Suppressor macrophage (primary cell): ENCODE results near the gene PDZD4.
A peak's percentile ranks its signal among the peaks of the same experiment; 100 is the strongest.

Experiments
- DNase-seq, 4 experiments: peaks; one replicate each; pipeline ENCODE4 v3.0.0-alpha.2; 2020 to 2022
- total RNA-seq, 17 experiments: gene quantifications; one replicate each; lab custom pipeline; 2026; ENCODE audit warnings: mixed read lengths in 6 of 17, inconsistent platforms in 3 of 17; lab: John Stamatoyannopoulos, UW

The PDZD4 gene
- total RNA-seq = 0 to 1.5 (median 0.06) reads per million in 17 experiments

- DNase-seq = peak in 1 of 4 experiments; percentile 19
Observed at GRCh38 chrX:153829799-153830639, at the start of gene PDZD4. Gene PDZD4 (minus strand): TSS chrX:153830544. CDS start chrX:153830298, 246 bp downstream.

DNA sequence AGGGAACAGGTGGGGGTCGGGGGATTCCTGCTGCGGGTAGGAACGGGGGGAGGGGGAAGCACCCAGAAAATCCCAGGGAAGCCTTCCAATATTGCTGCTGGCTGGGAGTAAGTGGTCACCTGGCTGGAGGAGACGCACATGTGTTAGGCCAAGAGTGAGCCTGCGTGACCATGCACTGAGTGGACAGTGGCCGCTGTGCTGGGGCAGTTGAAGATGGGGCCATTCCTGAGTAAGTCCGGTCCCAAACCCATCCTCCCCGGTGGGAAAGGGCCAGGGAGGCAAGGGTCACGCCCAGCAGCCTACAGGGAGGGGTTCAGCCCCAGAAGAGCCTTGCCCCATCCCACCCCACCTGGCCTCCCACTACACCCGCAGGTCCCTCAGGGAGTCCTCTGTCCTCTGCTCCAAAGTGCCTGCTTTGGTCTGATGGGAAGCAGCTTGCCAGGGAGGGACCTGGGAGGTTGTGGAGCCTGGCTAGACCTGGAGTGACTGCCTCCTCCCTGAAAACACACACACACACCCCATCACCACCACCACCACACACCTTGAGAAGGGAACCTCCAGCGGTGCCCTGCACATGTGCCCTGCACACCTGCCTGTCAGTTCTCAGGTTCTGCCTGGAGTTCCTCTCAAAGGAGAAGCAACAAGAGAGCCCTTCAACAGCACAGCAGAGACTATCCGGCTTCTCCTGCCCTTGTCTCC is 49.5 kb upstream of the PDZD4 start:
- no peak for DNase-seq

DNA sequence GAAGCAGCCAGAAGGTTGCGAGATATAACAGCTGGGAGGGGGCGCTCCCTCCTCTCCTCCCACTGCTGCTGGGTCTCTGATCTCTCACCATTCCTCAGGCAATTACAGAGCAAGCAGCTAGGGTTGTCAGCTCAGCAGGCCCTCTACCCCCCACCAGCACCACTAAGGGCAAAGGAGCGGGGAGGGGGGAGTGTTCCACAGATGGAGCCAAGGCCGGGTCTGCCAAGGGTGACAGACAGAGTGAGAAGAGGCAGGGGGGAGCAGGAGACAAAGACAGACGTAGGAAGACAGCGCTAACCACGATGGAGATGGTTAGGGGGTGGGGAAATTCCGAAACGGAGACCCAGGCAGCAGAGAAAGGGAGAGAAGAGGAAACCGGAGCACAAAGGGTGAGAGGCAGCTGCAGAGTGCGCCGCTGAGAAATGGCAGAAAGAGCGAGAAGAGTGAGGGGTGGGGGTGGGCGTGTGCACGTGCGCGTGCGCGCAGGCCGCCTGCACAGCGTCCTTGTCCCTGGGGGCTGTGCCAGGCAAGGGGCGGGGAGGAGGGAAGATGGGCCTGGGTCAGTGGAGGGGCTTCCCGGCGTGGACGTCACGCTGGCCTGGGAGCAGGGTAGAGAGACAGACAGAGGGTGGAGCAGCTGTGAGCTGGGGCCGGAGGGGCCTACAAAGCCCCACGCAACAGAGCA is 48.8 kb upstream of the PDZD4 start:
- no peak for DNase-seq

DNA sequence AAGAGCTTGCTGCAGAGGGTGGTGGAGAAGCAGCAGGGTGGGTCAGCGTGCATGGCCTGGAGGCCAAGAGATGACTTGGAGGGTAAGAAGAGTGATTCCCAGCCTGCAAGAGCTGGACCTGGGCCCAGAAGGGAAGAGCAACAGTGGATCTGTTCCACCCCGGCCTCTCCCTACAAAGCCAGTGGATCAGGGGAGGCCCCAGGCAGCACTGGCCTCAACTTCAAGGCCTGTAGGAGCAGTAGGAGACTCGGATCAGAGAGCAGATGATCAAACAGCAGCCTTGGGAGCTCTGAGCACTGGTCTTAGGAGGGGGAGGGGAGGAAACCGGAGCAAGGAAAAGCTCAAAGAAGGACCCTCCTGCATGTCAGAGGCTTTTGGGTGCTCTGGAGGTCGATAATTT is 48.0 kb upstream of the PDZD4 start:
- no peak for DNase-seq

DNA sequence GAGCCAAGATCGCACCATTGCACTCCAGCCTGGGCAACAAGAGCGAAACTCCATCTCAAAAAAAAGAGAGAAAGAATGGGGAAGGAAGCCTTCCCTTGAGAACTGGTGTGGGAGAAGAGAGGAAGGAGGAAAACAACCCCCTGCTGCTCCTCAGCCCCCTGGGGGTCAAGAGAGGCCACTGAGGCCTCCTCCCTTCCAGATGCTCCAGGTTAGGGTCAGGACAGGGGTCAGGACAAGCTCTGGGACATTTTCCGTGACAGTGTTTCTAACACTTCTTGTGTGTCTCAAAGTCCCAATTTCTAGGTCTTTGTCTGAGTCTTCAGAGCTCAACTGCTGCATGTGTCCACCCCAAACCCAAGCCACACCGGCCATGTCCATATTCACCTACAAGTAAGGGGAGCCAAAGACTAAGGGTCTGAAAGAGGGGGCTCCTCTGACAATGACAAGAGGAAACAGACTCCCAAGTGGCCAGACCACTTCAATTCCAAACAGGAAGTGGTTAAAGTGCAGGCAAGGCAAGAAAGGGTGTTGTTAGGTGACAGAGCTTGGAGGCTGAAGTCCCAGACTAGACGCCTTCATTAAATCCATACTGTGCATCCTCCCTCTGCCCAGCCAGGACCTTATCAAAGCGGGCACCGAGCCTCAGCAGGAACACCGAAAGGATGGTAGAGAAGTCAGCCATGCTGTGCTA is 47.4 kb upstream of the PDZD4 start:
- DNase-seq = no peak

DNA sequence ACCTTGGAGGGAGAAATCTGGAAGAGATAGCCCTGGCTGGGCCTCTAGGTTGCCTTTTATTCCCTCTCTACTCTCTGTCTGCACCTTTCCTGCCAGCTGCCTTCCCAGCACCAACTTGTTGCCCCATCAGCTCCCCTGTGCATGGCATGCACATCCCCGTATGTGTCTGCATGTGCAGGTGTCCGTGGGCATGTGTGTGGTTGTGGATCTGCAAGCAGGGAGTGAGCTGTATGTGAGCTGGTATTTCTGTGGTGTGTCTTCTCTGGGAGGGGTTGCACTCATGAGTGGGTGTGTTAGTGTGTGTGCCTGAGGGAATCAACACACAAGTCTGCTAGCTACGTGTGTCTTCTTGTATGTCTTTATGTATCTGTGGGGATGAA is 45.8 kb upstream of the PDZD4 start:
- DNase-seq = no peak

- DNase-seq = peak; percentile 43 to 70 (median 56)
Observed at GRCh38 chrX:153875391-153876111, 45.2 kb upstream of the PDZD4 start.

GRCh38 chrX:153874366-153875125 is 44.2 kb upstream of the PDZD4 start:
- no peak for DNase-seq

DNA sequence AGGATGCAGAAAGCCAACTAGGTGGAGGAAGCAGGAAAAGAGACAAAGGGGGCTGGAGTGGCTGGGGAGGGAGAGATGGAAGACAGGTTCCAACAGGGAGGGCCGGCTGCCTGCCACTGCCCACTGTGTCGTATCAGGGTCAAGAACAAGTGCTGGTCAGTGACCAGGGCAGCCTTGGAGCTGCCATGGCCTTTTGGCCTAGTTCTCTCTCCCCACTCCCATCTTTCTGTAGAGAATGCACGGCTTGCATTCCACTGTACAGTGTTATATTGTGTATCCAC is 43.7 kb upstream of the PDZD4 start:
- no peak for DNase-seq

- no peak for DNase-seq
Observed at GRCh38 chrX:153873282-153874084, 43.1 kb upstream of the PDZD4 start.

- no peak for DNase-seq
Observed at GRCh38 chrX:153871946-153872878, 41.9 kb upstream of the PDZD4 start.

DNA sequence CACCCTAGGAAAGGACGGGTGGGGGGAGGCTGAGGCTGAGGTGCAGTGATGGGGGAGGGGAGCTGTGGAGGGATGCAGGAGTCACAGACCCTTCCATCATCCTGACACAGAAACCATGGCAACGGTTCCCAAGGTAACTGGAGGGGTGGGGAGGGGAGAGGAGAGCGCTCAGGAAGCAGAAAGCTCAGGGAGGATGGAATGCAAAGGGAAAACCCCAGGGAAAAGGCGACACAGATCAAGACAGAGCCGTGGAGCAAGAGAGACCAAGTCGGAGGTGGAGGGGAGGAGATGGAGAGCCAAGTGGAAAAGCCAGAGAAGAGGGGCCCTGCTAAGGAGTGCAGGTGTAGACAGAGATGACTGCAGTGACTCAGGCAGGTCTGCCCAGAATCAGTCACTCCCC is 41.1 kb upstream of the PDZD4 start:
- DNase-seq = no peak

DNA sequence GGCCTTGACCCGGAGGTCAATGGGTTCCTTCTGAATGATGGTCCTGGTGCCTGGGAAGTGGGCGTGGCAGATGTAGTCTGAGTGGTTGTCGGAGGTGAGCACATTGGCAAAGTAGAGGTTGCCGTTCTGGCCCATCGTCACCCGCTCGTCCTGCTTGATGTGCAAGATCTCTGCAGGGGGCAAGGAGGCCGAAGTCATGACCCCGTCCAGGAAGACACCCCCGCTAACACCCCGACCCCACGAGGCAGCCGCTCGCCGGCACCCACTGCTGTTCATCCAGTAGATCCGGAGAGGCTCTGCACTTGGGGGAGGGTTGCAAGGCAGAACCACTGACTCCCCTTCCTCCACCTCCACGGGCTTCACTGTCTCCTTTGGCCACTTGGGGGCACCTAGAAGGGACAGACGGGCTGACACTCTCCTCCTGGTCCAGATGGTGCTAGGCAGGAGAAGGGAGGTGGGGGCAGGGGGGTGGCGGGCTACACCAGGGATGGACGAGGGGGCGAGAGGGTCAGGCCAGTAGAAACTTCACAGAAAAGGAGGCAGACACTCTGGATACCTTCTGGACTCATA is 40.5 kb upstream of the PDZD4 start:
- no peak for DNase-seq

DNA sequence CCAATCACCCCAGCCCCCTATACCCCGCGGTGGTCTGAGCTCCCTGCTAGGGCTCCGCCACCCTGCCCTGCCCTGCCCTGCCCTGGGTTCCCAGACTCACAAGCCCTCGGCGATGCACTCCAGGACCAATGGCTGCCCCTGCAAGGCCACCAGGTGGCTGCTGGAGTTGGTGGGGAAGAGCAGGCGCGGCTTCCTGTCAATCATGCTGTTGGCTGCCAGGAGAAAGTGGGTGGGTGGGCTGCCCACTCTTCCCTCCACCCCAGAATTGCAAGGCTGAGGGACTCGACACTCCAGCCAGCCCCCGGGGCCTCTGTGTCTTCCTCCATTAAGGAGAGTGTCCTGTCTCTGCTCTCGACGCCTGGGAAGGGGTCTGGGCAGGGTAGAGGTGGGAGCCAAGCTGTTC is 39.9 kb upstream of the PDZD4 start:
- DNase-seq = no peak

DNA sequence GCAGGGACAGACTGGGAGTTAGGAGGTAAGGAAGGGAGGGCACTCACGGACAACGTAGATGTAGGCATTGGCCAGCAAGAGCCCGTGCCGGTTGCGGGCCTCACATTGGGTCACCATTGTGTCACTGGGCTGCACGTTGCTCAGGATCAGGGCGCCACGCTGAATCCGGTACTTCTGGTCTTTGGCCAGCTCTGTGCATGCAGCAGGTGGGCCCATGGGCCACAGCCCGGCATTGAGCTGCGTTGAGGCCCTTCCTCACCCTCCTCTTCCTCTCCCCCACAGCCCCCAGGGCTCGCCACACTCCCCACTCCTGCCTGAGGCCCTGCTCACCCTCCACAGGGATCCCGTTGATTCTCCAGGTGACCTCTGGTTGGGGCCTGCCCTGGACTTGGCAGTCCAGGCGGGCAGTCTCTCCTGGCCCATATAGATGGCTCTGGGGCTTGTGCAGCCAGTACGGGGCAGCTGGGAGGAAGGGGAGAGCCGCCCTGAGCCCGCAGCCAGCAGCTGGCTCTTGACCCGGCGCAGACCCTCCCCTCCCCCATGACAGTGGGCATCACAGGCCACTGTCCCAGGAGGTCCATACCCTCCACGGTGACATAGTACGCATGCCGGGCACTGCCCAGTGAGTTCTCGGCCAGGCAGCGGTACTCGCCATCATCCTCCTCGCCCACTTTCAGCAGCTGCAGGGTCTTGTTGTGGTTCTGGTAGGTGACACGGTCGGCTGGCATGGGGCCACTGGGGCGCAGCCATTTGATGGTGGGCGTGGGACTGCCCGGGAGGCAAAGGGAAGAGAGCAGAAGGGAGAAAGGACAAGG is 39.3 kb upstream of the PDZD4 start:
- DNase-seq = no peak

- DNase-seq = no peak
Observed at GRCh38 chrX:153868576-153869472, 38.5 kb upstream of the PDZD4 start.

DNA sequence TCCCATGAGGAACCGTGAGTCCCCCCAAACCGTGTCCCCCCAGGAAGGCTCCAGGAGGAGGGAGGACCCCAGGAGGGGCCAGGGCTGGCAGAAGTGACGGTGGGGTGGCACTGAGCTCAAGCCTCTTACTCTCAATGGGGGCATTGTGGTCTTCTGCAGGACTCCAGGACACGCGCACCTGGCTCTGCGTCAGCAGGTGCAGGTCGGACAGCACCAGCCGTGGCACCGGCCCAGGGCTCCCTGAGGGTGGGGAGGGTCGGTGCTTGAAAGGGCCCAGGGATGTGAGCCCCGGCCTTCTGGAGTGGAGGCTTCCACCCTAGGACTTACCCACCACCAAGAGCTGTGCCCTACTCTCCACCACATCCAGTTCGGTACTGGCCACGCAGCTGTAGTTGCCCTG is 37.3 kb upstream of the PDZD4 start:
- DNase-seq = no peak
